H9 (cell line): ENCODE measurements around the gene ATP6V1B1. TPM values are rescaled to one million over a fixed set of nuclear protein-coding genes. Genes with fewer than 3 reads are reported as not detected.
A peak's percentile ranks its signal among the peaks of the same experiment; 100 is the strongest.

Source experiments
- DNase-seq: peaks from one replicate; pipeline ENCODE4 v3.0.0-alpha.2; 2017
- H2AFZ ChIP-seq: one replicate; pipeline ENCODE4 v1.6.1; 2013; ENCODE audit warnings: mild to moderate bottlenecking, low read length, control low read depth, moderate library complexity
- H2AK5ac ChIP-seq: 2 replicates; pipeline ENCODE4 v1.6.1; 2013; ENCODE audit warnings: low read length, control low read depth, mixed read lengths; ENCODE audit not compliant: insufficient read length
- H2BK120ac ChIP-seq: one replicate; pipeline ENCODE4 v1.6.1; 2013; ENCODE audit warnings: low read depth, mild to moderate bottlenecking, low read length, control low read depth, inconsistent platforms; ENCODE audit not compliant: poor library complexity, severe bottlenecking
- H2BK12ac ChIP-seq: 2 replicates; pipeline ENCODE4 v1.6.1; 2013; ENCODE audit warnings: low read length, control low read depth, mixed read lengths, low read depth; ENCODE audit not compliant: insufficient read length
- H2BK15ac ChIP-seq: 2 replicates; pipeline ENCODE4 v1.6.1; 2013; ENCODE audit warnings: low read depth, low read length, control low read depth
- H2BK20ac ChIP-seq: one replicate; pipeline ENCODE4 v1.6.1; 2013; ENCODE audit warnings: low read depth, mild to moderate bottlenecking, low read length, control low read depth, inconsistent platforms; ENCODE audit not compliant: poor library complexity, severe bottlenecking
- H2BK5ac ChIP-seq: 2 replicates; pipeline ENCODE4 v1.6.1; 2013; ENCODE audit warnings: low read length, control low read depth, mixed read lengths; ENCODE audit not compliant: insufficient read length
- H3K14ac ChIP-seq: 2 replicates; pipeline ENCODE4 v1.6.1; 2013; ENCODE audit warnings: low read length, control low read depth; ENCODE audit not compliant: insufficient read depth
- H3K18ac ChIP-seq: 2 replicates; pipeline ENCODE4 v1.6.1; 2013; ENCODE audit warnings: low read depth, mild to moderate bottlenecking, mixed read lengths, low read length, control low read depth; ENCODE audit not compliant: insufficient read length
- H3K23ac ChIP-seq: 2 replicates; pipeline ENCODE4 v1.6.1; 2013; ENCODE audit warnings: low read length, control low read depth, mixed read lengths, low read depth; ENCODE audit not compliant: insufficient read length
- H3K23me2 ChIP-seq: 2 replicates; pipeline ENCODE4 v1.6.1; 2013; ENCODE audit warnings: low read depth, mild to moderate bottlenecking, mixed read lengths, low read length, control low read depth; ENCODE audit not compliant: insufficient read length, poor library complexity, severe bottlenecking
- H3K27ac ChIP-seq: 2 replicates; pipeline ENCODE4 v1.5.1; 2013; ENCODE audit warnings: low read length, control low read depth, mixed read lengths, low read depth; ENCODE audit not compliant: insufficient read length
- H3K27me3 ChIP-seq: 2 replicates; pipeline ENCODE4 v1.6.1; 2013; ENCODE audit warnings: low read length, control low read depth, inconsistent platforms; ENCODE audit not compliant: insufficient read depth
- H3K4ac ChIP-seq: 2 replicates; pipeline ENCODE4 v1.6.1; 2013; ENCODE audit warnings: low read depth, mild to moderate bottlenecking, control low read depth, inconsistent platforms, low read length, moderate library complexity
- H3K4me1 ChIP-seq: 2 replicates; pipeline ENCODE4 v1.6.1; 2013; ENCODE audit warnings: low read length, control low read depth, inconsistent platforms; ENCODE audit not compliant: insufficient read depth
- H3K4me2 ChIP-seq: 2 replicates; pipeline ENCODE4 v1.6.1; 2013; ENCODE audit warnings: low read length, control low read depth, mixed read lengths; ENCODE audit not compliant: insufficient read length, insufficient read depth
- H3K56ac ChIP-seq: 2 replicates; pipeline ENCODE4 v1.6.1; 2013; ENCODE audit warnings: low read depth, mild to moderate bottlenecking, mixed read lengths, low read length, control low read depth; ENCODE audit not compliant: insufficient read length
- H3K79me1 ChIP-seq: 2 replicates; pipeline ENCODE4 v1.6.1; 2013; ENCODE audit warnings: low read depth, mild to moderate bottlenecking, moderate library complexity, low read length, control low read depth, inconsistent platforms; ENCODE audit not compliant: insufficient read depth, poor library complexity, severe bottlenecking
- H3K79me2 ChIP-seq: 2 replicates; pipeline ENCODE4 v1.6.1; 2013; ENCODE audit warnings: low read length, control low read depth, inconsistent platforms; ENCODE audit not compliant: insufficient read depth
- H3K9ac ChIP-seq: 2 replicates; pipeline ENCODE4 v1.6.1; 2013; ENCODE audit warnings: low read length, control low read depth, mixed read lengths; ENCODE audit not compliant: insufficient read length; ENCODE audit errors: extremely low read depth
- H3K9me3 ChIP-seq: one replicate; pipeline ENCODE4 v1.6.1; 2013; ENCODE audit warnings: low read depth, low read length, inconsistent platforms; ENCODE audit not compliant: control insufficient read depth
- H3T11ph ChIP-seq: one replicate; pipeline ENCODE4 v1.6.1; 2013; ENCODE audit warnings: mild to moderate bottlenecking, low read length, control low read depth, inconsistent platforms
- H4K20me1 ChIP-seq: one replicate; pipeline ENCODE4 v1.6.1; 2013; ENCODE audit not compliant: control insufficient read depth, insufficient read length, insufficient read depth
- H4K5ac ChIP-seq: 2 replicates; pipeline ENCODE4 v1.6.1; 2013; ENCODE audit warnings: low read depth, mild to moderate bottlenecking, mixed read lengths, low read length, control low read depth; ENCODE audit not compliant: insufficient read length
- H4K8ac ChIP-seq: replicated peaks from 2 replicates; pipeline ENCODE4 v1.6.1; 2013; ENCODE audit warnings: low read length, control low read depth, mixed read lengths, low read depth; ENCODE audit not compliant: insufficient read length
- H4K91ac ChIP-seq: 2 replicates; pipeline ENCODE4 v1.6.1; 2013; ENCODE audit warnings: low read depth, mild to moderate bottlenecking, moderate library complexity, mixed read lengths, low read length, control low read depth; ENCODE audit not compliant: insufficient read length
- H3K27ac Mint-ChIP-seq, 3 experiments: 2 replicates in 2 of 3; 3 replicates in 1 of 3; pipeline ENCODE4 v1.8.0; 2020 to 2021; ENCODE audit warnings: mixed read lengths in 3 of 3, mild to moderate bottlenecking in 1 of 3, moderate library complexity in 1 of 3
- H3K27me3 Mint-ChIP-seq: 2 replicates; pipeline ENCODE4 v1.8.0; 2021; ENCODE audit warnings: low read depth, mild to moderate bottlenecking, moderate library complexity, mixed read lengths
- H3K36me3 Mint-ChIP-seq, 3 experiments: 2 replicates in 2 of 3; 3 replicates in 1 of 3; pipeline ENCODE4 v1.8.0; 2020 to 2021; ENCODE audit warnings: low read depth in 3 of 3, mixed read lengths in 3 of 3; ENCODE audit not compliant: insufficient read depth in 1 of 3
- H3K4me1 Mint-ChIP-seq, 2 experiments: 2 replicates each; pipeline ENCODE4 v1.8.0; 2020; ENCODE audit warnings: mixed read lengths in 2 of 2
- H3K4me3 Mint-ChIP-seq, 2 experiments: 2 replicates in 1 of 2; 3 replicates in 1 of 2; pipeline ENCODE4 v1.8.0; 2020 to 2021; ENCODE audit warnings: mild to moderate bottlenecking in 2 of 2, mixed read lengths in 2 of 2, moderate library complexity in 1 of 2
- H3K9me3 Mint-ChIP-seq, 2 experiments: 2 replicates in 1 of 2; 3 replicates in 1 of 2; pipeline ENCODE4 v1.8.0; 2020; ENCODE audit warnings: mild to moderate bottlenecking in 2 of 2, mixed read lengths in 2 of 2, moderate library complexity in 1 of 2
- WGBS: extraction: QIAGEN DNeasy Blood & Tissue Kit; methylation state at CpG from one replicate; pipeline ENCODE4 v1.1.7; 2013; ENCODE audit warnings: missing lambda C conversion rate, low lambda C conversion rate, mixed read lengths; ENCODE audit not compliant: insufficient read length; ENCODE audit errors: extremely low coverage; 5-methylcytosine and 5-hydroxymethylcytosine counted together
- total RNA-seq: library from RNA; stranded (reverse); gene quantifications from 2 replicates; pipeline ENCODE4 v1.2.1, GENCODE V29; 2021
- TF ChIP-seq, protein P1 (sequence below): fragments of 200-600 bp; sonication (generic); conservative IDR thresholded peaks from 3 replicates; pipeline ENCODE4 v1.8.0; 2021; ENCODE audit warnings: antibody characterized with exemption, mild to moderate bottlenecking

The ATP6V1B1 gene
- total RNA-seq, 1 experiment from 2014 or later: not detected

DNA sequence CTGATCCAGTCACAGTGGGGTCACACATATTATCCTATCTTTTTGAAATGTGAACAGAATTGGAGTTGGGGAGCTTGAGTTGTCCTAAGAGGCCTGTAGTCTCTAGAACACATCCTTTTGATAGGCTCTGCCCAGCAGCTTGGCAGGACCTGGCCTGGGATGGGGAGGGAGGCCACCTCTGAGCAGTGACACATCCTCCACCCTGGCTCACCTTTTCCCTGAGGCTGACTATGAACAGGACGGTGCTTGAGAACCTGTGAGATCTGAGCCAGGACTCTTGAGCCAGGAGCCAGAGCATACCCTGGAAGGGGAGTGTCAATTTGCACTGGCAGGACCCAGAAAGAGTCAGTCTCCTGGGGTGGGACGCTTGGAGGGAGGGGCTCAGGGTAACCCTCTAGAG, 17.7 kb upstream of the ATP6V1B1 start:
- H3K36me3 Mint-ChIP-seq: no peaks in the 10 kb centered on the region
- Histone ChIP-seq H3K79me1 (no peaks in the 10 kb centered on the region), H3K9me3 (no peaks in the 10 kb centered on the region), H3T11ph (no peak overlapping the region), H3K56ac (no peak overlapping the region), H2AFZ (no peak overlapping the region), H3K27ac (no peak overlapping the region), H2BK15ac (no peak overlapping the region), H3K23me2 (no peaks in the 10 kb centered on the region), H3K4ac (no peak overlapping the region), H3K18ac (no peak overlapping the region), H2BK120ac (no peak overlapping the region), H3K27me3 (no peaks in the 10 kb centered on the region; the same call in 1 of the 2 replicates), H3K4me1 (no peaks in the 10 kb centered on the region), H3K4me2 (no peak overlapping the region), H2BK5ac (no peak overlapping the region), H2BK20ac (no peak overlapping the region), H3K23ac (no peak overlapping the region), H2BK12ac (no peak overlapping the region), H2AK5ac (no peak overlapping the region), H4K20me1 (no peaks in the 10 kb centered on the region), H4K8ac (no peak overlapping the region), H3K14ac (no peak overlapping the region), H4K5ac (no peak overlapping the region), H3K9ac (no peak overlapping the region), H4K91ac (no peak overlapping the region), H3K79me2 (no peaks in the 10 kb centered on the region)
- no CpG with 5 or more reads among the region's 2 CpGs for WGBS
- H3K4me3 Mint-ChIP-seq: no peak overlapping the region
- H3K4me1 Mint-ChIP-seq: peaks cover 10 to 13% of the 10 kb centered on the region in 2 experiments
- no peaks in the 10 kb centered on the region for H3K9me3 Mint-ChIP-seq
- TF ChIP-seq, protein P1, sequence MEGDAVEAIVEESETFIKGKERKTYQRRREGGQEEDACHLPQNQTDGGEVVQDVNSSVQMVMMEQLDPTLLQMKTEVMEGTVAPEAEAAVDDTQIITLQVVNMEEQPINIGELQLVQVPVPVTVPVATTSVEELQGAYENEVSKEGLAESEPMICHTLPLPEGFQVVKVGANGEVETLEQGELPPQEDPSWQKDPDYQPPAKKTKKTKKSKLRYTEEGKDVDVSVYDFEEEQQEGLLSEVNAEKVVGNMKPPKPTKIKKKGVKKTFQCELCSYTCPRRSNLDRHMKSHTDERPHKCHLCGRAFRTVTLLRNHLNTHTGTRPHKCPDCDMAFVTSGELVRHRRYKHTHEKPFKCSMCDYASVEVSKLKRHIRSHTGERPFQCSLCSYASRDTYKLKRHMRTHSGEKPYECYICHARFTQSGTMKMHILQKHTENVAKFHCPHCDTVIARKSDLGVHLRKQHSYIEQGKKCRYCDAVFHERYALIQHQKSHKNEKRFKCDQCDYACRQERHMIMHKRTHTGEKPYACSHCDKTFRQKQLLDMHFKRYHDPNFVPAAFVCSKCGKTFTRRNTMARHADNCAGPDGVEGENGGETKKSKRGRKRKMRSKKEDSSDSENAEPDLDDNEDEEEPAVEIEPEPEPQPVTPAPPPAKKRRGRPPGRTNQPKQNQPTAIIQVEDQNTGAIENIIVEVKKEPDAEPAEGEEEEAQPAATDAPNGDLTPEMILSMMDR: no peak
- DNase-seq: peak; percentile 17
- H3K27me3 Mint-ChIP-seq: peaks cover 67% of the 10 kb centered on the region
- no peak overlapping the region for H3K27ac Mint-ChIP-seq
